Measurements from ENCODE around the gene ZGRF1. TPM values are rescaled to one million over a fixed set of nuclear protein-coding genes. Genes with fewer than 3 reads are reported as not detected.

The ZGRF1 gene
- polyA plus RNA-seq, 2 of the 4 experiments (the other 2 are of a cell fraction): 5.4 to 7.4 TPM

DNA sequence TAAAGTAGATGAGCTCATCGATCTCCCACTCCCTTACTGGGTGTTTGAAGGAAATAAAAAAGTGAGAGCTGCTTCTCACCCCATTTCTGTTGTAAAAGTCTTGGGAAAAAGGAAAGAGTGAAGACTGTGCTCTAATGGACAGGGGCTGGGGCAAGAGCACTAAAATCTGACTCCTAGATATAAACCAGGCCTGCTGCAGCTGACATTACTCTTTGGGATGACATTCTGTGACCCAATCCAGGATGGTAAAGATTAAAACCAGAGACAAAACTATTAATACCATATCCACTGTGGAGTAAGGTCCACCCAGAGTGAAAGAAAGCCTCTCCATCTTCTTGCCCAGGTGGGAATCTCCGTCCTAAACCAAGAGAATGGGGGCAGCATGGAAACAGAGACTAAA, 100.6 kb downstream of the ZGRF1 start (continued):
- TF ChIP-seq FOXS1 (CRISPR knock-in tag; IDR thresholded peaks at IDR 0.05): no peak
- TF ChIP-seq HOXB5 (CRISPR knock-in tag; IDR thresholded peaks at IDR 0.05): no peak
- TF ChIP-seq, protein P1, sequence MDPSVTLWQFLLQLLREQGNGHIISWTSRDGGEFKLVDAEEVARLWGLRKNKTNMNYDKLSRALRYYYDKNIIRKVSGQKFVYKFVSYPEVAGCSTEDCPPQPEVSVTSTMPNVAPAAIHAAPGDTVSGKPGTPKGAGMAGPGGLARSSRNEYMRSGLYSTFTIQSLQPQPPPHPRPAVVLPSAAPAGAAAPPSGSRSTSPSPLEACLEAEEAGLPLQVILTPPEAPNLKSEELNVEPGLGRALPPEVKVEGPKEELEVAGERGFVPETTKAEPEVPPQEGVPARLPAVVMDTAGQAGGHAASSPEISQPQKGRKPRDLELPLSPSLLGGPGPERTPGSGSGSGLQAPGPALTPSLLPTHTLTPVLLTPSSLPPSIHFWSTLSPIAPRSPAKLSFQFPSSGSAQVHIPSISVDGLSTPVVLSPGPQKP (IDR thresholded peaks at IDR 0.05; ENCODE audit: low read depth, low read length): no peak

DNA sequence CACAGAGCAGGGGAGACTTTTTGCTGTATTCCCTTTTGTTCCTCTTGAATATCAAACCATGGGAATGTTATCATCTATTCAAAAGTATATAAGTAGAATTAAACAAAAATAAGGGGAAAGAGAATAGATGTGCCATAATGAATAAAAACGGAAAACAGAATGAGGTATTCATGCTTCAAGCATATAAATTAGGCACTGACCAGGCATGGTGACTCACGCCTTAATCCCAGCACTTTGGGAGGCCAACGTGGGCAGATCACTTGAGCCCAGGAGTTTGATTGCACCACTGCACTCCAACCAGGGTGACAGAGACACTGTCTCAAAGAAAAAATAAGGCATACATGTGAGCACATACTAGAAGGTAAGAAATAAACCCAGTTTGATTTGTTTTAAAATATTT, 104.4 kb downstream of the ZGRF1 start:
- DNase-seq (ENCODE audit: low read depth in 1 of 2, low spot score in 1 of 2): no peak
- FAIRE-seq: no peak
- no peak for TF ChIP-seq SREBF2 (IDR thresholded peaks at IDR 0.05)
- TF ChIP-seq, protein P2, sequence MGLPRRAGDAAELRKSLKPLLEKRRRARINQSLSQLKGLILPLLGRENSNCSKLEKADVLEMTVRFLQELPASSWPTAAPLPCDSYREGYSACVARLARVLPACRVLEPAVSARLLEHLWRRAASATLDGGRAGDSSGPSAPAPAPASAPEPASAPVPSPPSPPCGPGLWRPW (IDR thresholded peaks at IDR 0.05): no peak
- no peak for TF ChIP-seq HOXB13 (CRISPR knock-in tag; IDR thresholded peaks at IDR 0.05; ENCODE audit: low read depth)
- no peak for TF ChIP-seq HOXA7 (CRISPR knock-in tag; IDR thresholded peaks at IDR 0.05)
- TF ChIP-seq ZNF302 (CRISPR knock-in tag; IDR thresholded peaks at IDR 0.05): no peak
- TF ChIP-seq ZFP36 (IDR thresholded peaks at IDR 0.05; ENCODE audit: borderline replicate concordance, partially characterized antibody): no peak
- no peak for TF ChIP-seq JUNB (IDR thresholded peaks at IDR 0.05)
- TF ChIP-seq MYC (IDR thresholded peaks at IDR 0.05; ENCODE audit: borderline replicate concordance, low read length): no peak
- Histone ChIP-seq H3K4me1 (no peaks in the 10 kb centered on the region), H3K4me3 (no peak overlapping the region), H3K9me3 (no peaks in the 10 kb centered on the region), H3K27ac (no peak overlapping the region), H3K4me2 (no peak overlapping the region)
- ChIA-PET POLR2A (no interaction called here), CTCF (interaction anchor here (0.6 kb wide), 1 partner anchor 757 kb away, joined by 5 read pairs; no protein-coding TSS in a partner anchor)
- ATAC-seq: no peak
- WGBS (ENCODE audit: missing lambda C conversion rate): 61% methylated on average over 3 of the region's 3 CpGs

DNA sequence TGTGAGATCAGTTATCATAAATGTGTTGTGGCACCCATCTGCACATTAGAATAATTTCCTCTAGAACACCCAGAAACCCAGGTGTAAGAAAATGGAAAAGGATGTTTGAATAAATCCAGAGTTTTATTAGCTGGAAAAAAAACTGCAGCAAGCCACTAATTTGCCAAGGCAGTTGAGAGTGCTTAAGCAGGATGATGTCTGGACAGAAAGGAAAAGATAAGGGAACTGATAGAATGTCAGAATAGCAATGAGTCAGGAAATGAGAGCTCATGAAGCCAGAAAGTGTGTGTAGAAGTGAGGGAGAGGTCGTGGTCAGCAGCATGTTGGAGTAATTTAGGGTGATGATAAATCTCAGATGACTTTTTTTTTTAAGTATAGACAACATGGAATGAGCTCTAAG, 105.6 kb downstream of the ZGRF1 start:
- H3K4me3 ChIP-seq: no peak overlapping the region
- ChIA-PET POLR2A (no interaction called here), CTCF (interaction anchor here (0.7 kb wide), 1 partner anchor 204 kb away, joined by 3 read pairs; no protein-coding TSS in a partner anchor)
- TF ChIP-seq MYC (IDR thresholded peaks at IDR 0.05; ENCODE audit: borderline replicate concordance, low read length) (no peak), CBX8 (IDR thresholded peaks at IDR 0.05) (no peak), NR3C1 (IDR thresholded peaks at IDR 0.05) (no peak), RARB (CRISPR knock-in tag; IDR thresholded peaks at IDR 0.05) (no peak), HOXB13 (CRISPR knock-in tag; IDR thresholded peaks at IDR 0.05; ENCODE audit: low read depth) (no peak)
- TF ChIP-seq, protein P2 (IDR thresholded peaks at IDR 0.05): no peak
- TF ChIP-seq, protein P3, sequence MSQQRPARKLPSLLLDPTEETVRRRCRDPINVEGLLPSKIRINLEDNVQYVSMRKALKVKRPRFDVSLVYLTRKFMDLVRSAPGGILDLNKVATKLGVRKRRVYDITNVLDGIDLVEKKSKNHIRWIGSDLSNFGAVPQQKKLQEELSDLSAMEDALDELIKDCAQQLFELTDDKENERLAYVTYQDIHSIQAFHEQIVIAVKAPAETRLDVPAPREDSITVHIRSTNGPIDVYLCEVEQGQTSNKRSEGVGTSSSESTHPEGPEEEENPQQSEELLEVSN (IDR thresholded peaks at IDR 0.05; ENCODE audit: borderline replicate concordance, low read depth): no peak
- H3K27ac ChIP-seq: no peak overlapping the region
- no peak for ATAC-seq
- DNase-seq (ENCODE audit: low read depth in 1 of 2, low spot score in 1 of 2): no peak
- H3K4me2 ChIP-seq: no peak overlapping the region
- WGBS (ENCODE audit: missing lambda C conversion rate): 4% methylated on average over 1 of the region's 1 CpG
- H3K9me3 ChIP-seq: no peaks in the 10 kb centered on the region
- FAIRE-seq: no peak
- no peaks in the 10 kb centered on the region for H3K4me1 ChIP-seq

DNA sequence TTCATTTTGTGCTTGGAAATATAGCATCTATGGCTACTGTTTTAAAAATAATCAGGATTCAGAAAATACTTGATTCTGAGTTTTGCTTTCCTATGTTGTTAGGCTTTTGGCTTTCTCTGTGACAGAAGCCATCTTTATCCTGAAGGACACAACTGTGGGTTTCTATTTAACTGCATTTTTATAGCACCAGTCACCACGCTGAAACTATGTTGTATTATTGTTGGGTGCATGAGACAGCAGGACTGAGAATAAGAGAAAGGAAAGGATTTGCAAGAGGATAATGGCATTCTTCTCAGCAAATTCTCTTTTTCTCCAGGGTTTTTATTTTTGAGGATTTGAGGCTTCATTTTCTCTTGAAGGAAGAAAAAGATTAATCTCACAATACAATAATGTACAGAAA, 110.6 kb downstream of the ZGRF1 start:
- H3K4me3 ChIP-seq: no peak overlapping the region
- 7% methylated on average over 1 of the region's 1 CpG for WGBS (ENCODE audit: missing lambda C conversion rate)
- ATAC-seq (no peak), FAIRE-seq (no peak), DNase-seq (ENCODE audit: low read depth in 1 of 2, low spot score in 1 of 2) (no peak)
- TF ChIP-seq ZNF302 (CRISPR knock-in tag; IDR thresholded peaks at IDR 0.05) (no peak), CHD4 (IDR thresholded peaks at IDR 0.05; ENCODE audit: borderline replicate concordance) (no peak), CBX8 (IDR thresholded peaks at IDR 0.05) (no peak)
- no peak overlapping the region for H3K4me2 ChIP-seq
- H3K9me3 ChIP-seq: no peaks in the 10 kb centered on the region
- no peak overlapping the region for H3K27ac ChIP-seq
- POLR2A ChIA-PET: no interaction called here
- CTCF ChIA-PET: interaction anchor here (1.1 kb wide), 1 partner anchor 198 kb away, joined by 3 read pairs; no protein-coding TSS in a partner anchor
- no peaks in the 10 kb centered on the region for H3K4me1 ChIP-seq

Data from A549 (cell line).